ENCODE data around the gene PTPN6.

Gene PTPN6

GRCh38 chr12:6975297-6976032 is 24.3 kb downstream of the PTPN6 start:
- no peak for DNase-seq

- DNase-seq = no peak
Measured at GRCh38 chr12:6977653-6978052, 26.5 kb downstream of the PTPN6 start.

- DNase-seq = no peak
Measured at GRCh38 chr12:6978188-6978587, 27.0 kb downstream of the PTPN6 start.

GRCh38 chr12:6978611-6979011 is 27.5 kb downstream of the PTPN6 start:
- no peak for DNase-seq

- no peak for DNase-seq
Measured at GRCh38 chr12:6979021-6979420, 27.9 kb downstream of the PTPN6 start.

- DNase-seq = no peak
Measured at GRCh38 chr12:6979453-6979852, 28.3 kb downstream of the PTPN6 start.

- DNase-seq = no peak
Measured at GRCh38 chr12:6980075-6980474, 28.9 kb downstream of the PTPN6 start.

- DNase-seq = no peak
Measured at GRCh38 chr12:6980740-6981139, 29.6 kb downstream of the PTPN6 start.

GRCh38 chr12:6981152-6982052 is 30.2 kb downstream of the PTPN6 start:
- DNase-seq = no peak

GRCh38 chr12:6982532-6982931 is 31.4 kb downstream of the PTPN6 start:
- no peak for DNase-seq

GRCh38 chr12:6987956-6988553 is 36.9 kb downstream of the PTPN6 start:
- no peak for DNase-seq

GRCh38 chr12:6996040-6996441 is 44.9 kb downstream of the PTPN6 start:
- no peak for DNase-seq

GRCh38 chr12:6998715-6999451 is 47.7 kb downstream of the PTPN6 start:
- DNase-seq = no peak

GRCh38 chr12:7001921-7002591 is 50.9 kb downstream of the PTPN6 start:
- DNase-seq = no peak

- DNase-seq = no peak
Measured at GRCh38 chr12:7004287-7004803, 53.2 kb downstream of the PTPN6 start.

- no peak for DNase-seq
Measured at GRCh38 chr12:7004840-7005239, 53.7 kb downstream of the PTPN6 start.

- no peak for DNase-seq
Measured at GRCh38 chr12:7005311-7005710, 54.2 kb downstream of the PTPN6 start.

- no peak for DNase-seq
Measured at GRCh38 chr12:7006639-7007038, 55.5 kb downstream of the PTPN6 start.

GRCh38 chr12:7008864-7009263 is 57.7 kb downstream of the PTPN6 start:
- DNase-seq = no peak

GRCh38 chr12:7009512-7009911 is 58.4 kb downstream of the PTPN6 start:
- no peak for DNase-seq

Data from left hindlimb (tissue), 1 donor.